ENCODE results near the gene ZNF804A.

ZNF804A gene

DNA sequence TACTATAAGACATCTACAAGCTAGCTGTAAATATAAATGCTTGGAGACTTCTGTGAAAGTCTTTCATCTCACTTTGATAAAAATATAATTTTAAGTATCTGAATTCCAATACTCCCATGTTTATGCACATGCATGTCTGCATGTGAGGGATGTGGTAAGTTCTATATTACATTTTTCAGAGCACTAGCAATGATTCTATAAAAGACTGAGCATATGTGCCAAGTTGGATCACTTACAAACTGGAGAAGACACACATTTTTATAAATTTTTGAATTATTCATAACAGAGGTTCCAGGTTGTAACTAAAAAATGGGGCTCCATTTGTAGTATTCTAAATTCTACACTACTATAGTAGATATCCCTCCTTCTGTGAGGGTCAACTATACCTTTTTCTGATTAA, 26.0 kb downstream of the ZNF804A start:
- in situ Hi-C loops (cut with HindIII; ENCODE audit: low sequenced_read_pairs) = no loop called here
- TF ChIP-seq, protein P1, sequence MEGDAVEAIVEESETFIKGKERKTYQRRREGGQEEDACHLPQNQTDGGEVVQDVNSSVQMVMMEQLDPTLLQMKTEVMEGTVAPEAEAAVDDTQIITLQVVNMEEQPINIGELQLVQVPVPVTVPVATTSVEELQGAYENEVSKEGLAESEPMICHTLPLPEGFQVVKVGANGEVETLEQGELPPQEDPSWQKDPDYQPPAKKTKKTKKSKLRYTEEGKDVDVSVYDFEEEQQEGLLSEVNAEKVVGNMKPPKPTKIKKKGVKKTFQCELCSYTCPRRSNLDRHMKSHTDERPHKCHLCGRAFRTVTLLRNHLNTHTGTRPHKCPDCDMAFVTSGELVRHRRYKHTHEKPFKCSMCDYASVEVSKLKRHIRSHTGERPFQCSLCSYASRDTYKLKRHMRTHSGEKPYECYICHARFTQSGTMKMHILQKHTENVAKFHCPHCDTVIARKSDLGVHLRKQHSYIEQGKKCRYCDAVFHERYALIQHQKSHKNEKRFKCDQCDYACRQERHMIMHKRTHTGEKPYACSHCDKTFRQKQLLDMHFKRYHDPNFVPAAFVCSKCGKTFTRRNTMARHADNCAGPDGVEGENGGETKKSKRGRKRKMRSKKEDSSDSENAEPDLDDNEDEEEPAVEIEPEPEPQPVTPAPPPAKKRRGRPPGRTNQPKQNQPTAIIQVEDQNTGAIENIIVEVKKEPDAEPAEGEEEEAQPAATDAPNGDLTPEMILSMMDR (IDR thresholded peaks at IDR 0.05; ENCODE audit: low read depth, low read length) = no peak
- DNase-seq (ENCODE audit: low read depth, low spot score) = no peak
- no peak overlapping the region for H3K4me3 ChIP-seq (ENCODE audit: low read depth, low read length)

GRCh38 chr2:184628051-184628450, 29.7 kb downstream of the ZNF804A start:
- in situ Hi-C loops (cut with HindIII; ENCODE audit: low sequenced_read_pairs) = no loop called here
- no peak for DNase-seq (ENCODE audit: low read depth, low spot score)

DNA sequence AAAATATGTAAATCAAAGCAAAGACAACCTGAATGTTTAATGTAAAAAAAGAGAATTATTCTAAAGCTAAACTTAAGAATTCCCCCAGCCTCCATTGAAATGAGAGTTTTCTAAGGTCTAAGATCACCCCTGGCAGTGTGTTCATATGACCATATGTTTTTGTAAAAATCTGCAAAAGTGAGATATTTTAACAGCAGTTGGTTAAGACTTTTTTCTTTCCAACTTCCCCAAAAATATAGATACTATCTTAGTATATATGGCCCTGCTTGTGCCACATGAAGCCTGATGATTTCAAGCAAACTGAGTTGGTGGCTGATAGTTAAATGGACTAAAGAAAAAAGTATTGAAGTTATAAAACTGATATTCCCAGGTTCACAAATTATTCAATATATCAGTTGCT, 35.4 kb downstream of the ZNF804A start:
- no peak overlapping the region for H3K4me3 ChIP-seq (ENCODE audit: low read depth, low read length)
- no peak for DNase-seq (ENCODE audit: low read depth, low spot score)
- in situ Hi-C loops (cut with HindIII; ENCODE audit: low sequenced_read_pairs) = no loop called here
- TF ChIP-seq, protein P1 (IDR thresholded peaks at IDR 0.05; ENCODE audit: low read depth, low read length) = no peak

More at GRCh38 chr2:184628051-184628450, 29.7 kb downstream of the ZNF804A start:
- TF ChIP-seq, protein P1 (IDR thresholded peaks at IDR 0.05; ENCODE audit: low read depth, low read length) = no peak
- H3K4me3 ChIP-seq (ENCODE audit: low read depth, low read length) = no peak overlapping the region

DNA sequence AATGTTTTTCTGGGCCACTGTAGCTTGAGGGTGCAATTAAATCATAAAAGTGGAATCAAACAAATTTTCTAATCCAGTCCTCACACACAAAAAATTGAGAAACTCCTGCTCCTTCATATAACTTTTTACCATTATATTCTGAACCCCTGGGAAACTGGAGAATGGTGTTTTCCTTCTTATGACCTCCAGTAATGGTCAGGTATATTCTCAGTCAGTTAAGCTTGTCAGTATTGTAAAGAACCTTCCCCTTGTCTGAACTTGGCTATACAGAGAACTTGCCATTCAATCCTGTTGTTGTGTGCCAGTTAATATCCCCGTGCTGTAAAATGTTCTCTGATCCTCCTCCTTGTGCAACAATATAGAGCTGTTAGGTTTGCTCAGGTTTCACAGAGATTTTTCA, 39.5 kb downstream of the ZNF804A start:
- no peak overlapping the region for H3K4me3 ChIP-seq (ENCODE audit: low read depth, low read length)
- no peak for DNase-seq (ENCODE audit: low read depth, low spot score)
- in situ Hi-C loops (cut with HindIII; ENCODE audit: low sequenced_read_pairs) = no loop called here
- TF ChIP-seq, protein P1 (IDR thresholded peaks at IDR 0.05; ENCODE audit: low read depth, low read length) = no peak

DNA sequence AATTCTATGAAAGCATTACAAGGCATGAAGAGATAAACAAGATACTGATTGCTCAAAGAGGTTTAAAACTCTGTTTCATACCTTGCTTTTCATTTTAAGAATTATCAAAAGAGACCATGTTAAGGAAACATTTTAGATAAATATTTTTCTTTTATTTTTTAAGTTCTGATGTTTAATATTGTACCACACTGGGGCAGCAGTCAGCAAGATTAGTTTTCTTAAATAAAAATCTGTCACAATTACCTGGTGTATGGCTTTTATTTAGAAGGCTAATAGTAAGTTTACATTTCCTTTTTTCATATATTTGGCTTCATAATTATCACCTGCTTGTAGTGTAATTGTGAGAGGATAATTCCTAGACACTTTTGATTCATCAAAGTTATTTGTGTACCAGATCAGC, 46.4 kb downstream of the ZNF804A start:
- in situ Hi-C loops (cut with HindIII; ENCODE audit: low sequenced_read_pairs) = no loop called here
- H3K4me3 ChIP-seq (ENCODE audit: low read depth, low read length) = no peak overlapping the region
- TF ChIP-seq, protein P1 (IDR thresholded peaks at IDR 0.05; ENCODE audit: low read depth, low read length) = no peak
- peak; percentile 31 for DNase-seq (ENCODE audit: low read depth, low spot score)

GRCh38 chr2:184646177-184646576, 47.8 kb downstream of the ZNF804A start:
- H3K4me3 ChIP-seq (ENCODE audit: low read depth, low read length) = no peak overlapping the region
- in situ Hi-C loops (cut with HindIII; ENCODE audit: low sequenced_read_pairs) = no loop called here
- TF ChIP-seq, protein P1 (IDR thresholded peaks at IDR 0.05; ENCODE audit: low read depth, low read length) = no peak
- peak; percentile 41 for DNase-seq (ENCODE audit: low read depth, low spot score)

DNA sequence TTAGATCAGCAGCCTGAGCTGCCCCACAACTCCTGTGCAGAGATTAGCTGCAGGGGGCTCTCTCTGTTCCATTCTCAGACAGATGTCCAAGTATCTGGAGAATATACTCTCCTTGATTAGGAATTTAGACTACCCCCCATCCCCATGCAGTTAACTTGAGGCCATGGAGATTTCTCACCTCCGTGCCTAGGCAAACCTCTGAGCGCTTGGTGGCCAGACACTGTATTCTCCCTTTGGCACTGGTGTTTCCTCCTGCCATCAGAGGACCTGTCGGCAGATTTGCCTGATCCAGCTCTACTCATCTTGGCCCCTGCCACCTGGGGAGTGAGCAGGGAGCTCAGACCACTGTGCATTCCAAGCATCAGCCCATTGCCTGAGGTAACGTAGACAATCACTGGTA, 48.3 kb downstream of the ZNF804A start:
- H3K4me3 ChIP-seq (ENCODE audit: low read depth, low read length) = no peak overlapping the region
- TF ChIP-seq, protein P1 (IDR thresholded peaks at IDR 0.05; ENCODE audit: low read depth, low read length) = no peak
- no peak for DNase-seq (ENCODE audit: low read depth, low spot score)
- in situ Hi-C loops (cut with HindIII; ENCODE audit: low sequenced_read_pairs) = no loop called here

Data from astrocyte of the spinal cord (primary cell).